SH-SY5Y (cell line): ENCODE data around the gene TANC1.

ENCODE experiments used
- GATA2 ChIP-seq: IDR thresholded peaks from 2 replicates; pipeline ENCODE4 v1.6.1; 2011; ENCODE audit warnings: mild to moderate bottlenecking, low read depth, low read length
- GATA3 ChIP-seq: IDR thresholded peaks from 2 replicates; pipeline ENCODE4 v1.6.1; 2011; ENCODE audit warnings: low read depth, mild to moderate bottlenecking, low read length, moderate library complexity

TANC1 gene

GRCh38 chr2:159013103-159013502 is 44.7 kb downstream of the TANC1 start:
- TF ChIP-seq GATA2 (no peak), GATA3 (no peak)

GRCh38 chr2:159015174-159015573 is 46.7 kb downstream of the TANC1 start:
- TF ChIP-seq GATA3 (no peak), GATA2 (no peak)

- TF ChIP-seq GATA3 (no peak), GATA2 (no peak)
Measured at GRCh38 chr2:159015823-159016222, 47.4 kb downstream of the TANC1 start.

- no peak for TF ChIP-seq GATA2
- TF ChIP-seq GATA3 = no peak
Measured at GRCh38 chr2:159017837-159018236, 49.4 kb downstream of the TANC1 start.

- no peak for TF ChIP-seq GATA3
- no peak for TF ChIP-seq GATA2
Measured at GRCh38 chr2:159019021-159019420, 50.6 kb downstream of the TANC1 start.

DNA sequence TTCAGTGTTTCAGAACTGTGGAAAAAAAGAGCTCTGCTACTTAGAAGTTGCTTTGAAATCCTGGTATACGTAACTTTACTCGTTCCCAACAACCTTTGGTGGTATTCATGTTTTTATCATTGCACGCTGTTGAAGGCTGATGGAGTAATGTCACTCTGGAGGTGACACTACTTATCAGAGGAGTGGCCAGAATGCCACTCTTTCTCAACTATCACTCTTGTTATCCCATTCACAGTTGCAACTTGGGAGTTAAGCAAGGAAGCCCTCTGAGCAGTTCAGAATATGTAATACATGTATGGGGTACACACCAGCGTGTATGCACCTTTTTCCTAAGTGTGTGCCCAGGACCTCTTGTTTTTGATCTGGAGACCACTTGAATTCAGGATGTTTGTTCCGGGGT is 53.6 kb downstream of the TANC1 start:
- no peak for TF ChIP-seq GATA3
- no peak for TF ChIP-seq GATA2

- TF ChIP-seq GATA3 (no peak), GATA2 (no peak)
Measured at GRCh38 chr2:159026170-159026569, 57.7 kb downstream of the TANC1 start.

GRCh38 chr2:159028776-159029175 is 60.3 kb downstream of the TANC1 start:
- TF ChIP-seq GATA3 = no peak
- no peak for TF ChIP-seq GATA2

DNA sequence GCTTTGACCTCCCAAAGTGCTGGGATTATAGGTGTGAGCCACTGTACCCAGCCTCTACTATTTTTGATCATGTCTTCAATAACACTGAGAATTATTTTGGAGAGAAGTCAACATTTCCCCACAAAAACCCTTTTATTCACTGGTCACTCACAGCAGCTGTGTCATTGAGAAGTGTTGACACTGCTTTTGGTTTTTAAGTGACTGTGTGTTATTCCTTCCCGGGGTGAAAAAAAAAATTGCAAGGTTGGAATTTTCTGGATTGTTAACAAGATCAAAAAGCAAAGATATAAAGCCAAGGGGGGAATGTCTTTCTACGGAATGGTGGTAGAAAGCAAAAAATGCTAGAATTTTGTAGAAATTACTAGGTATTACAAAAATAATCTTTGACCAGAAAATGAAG is 61.5 kb downstream of the TANC1 start:
- TF ChIP-seq GATA3 = no peak
- TF ChIP-seq GATA2 = no peak

GRCh38 chr2:159030674-159031380 is 62.4 kb downstream of the TANC1 start:
- TF ChIP-seq GATA3 = no peak
- no peak for TF ChIP-seq GATA2

GRCh38 chr2:159032146-159032545 is 63.7 kb downstream of the TANC1 start:
- no peak for TF ChIP-seq GATA2

DNA sequence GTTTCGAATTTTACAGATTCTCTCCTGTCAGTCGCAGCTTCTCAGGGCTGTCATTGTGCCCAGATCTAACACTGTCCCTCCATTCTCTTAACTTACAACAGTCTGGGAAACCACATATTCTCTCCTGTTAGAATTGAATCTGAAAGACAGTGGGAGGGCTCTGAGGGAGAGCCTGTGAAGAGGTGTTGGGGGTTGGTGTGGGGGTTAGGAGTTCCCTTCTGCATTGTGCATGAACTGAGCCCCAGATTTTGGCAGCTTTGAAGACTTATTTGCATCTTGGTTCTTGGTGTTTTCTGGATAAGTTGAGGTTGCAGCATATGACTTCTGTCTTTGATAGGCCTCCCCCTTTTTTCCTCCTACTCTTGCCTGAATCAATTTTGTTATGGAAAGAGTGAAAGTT is 64.1 kb downstream of the TANC1 start:
- TF ChIP-seq GATA3 (no peak), GATA2 (no peak)

- TF ChIP-seq GATA3 = no peak
- no peak for TF ChIP-seq GATA2
Measured at GRCh38 chr2:159034713-159035112, 66.3 kb downstream of the TANC1 start.

DNA sequence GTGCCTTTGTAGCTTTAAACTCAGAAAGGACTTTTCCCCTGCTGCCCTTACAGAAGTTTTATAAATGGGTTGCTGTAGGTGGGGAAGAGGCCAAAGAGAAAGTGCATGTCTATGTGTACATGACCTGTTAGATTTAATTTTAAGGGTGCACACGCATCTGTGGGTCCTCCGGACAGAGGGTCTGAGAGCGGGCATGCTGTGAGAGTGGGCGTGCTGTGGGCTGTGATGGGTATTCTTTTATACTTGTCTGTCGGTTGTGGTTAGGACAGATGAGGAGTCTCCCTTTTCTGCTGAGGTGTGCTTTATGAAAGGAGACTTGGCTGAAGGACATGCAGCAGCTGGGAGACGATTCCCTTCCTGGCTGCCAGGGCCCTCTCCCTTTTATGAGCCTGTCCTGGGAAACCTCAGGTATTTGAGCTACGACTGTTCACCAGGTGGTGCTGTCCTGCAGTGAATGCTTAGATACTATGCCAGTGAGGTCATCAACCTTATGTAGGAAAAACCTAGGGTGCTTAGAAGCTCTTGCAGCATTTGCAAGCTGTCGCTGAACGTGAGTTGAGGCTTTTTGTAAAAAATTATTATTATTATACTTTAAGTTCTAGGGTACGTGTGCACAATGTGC is 67.5 kb downstream of the TANC1 start:
- TF ChIP-seq GATA3 (no peak), GATA2 (no peak)

DNA sequence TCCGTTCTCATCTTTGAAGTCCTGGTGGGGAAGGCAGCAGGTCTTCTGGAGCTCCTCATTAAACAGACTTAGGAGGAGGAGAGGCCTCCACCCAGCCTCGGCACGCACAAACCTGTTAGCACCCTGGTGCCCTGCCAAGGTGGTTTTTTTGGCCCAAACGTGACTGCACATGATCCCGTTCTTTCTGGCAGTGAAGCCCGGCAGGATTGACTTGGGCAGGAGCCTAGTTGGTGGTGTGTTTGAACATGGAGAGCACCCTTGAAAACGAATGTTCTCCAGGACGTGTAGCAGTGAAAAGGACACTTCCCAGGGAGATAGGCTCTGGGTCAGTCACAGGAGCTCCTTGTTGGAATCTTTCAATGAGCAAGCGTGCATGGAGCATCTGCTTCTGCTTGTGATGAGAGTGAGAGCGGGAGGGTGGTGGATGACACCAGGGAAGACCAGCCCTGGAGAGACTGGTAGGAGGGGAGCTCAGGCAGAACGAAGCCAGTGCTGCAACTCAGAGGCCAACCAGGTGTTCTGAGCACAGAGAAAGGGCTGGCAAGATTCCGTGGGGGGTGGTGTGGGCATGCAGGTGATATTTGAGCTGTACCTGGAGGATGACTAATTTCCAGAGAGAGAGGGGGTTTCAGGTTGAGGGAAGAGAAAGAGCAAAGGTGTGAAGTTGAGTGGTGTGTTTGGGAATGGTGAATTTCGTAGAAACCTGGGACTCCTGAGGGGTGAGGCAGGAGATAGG is 73.8 kb downstream of the TANC1 start:
- TF ChIP-seq GATA3 (no peak), GATA2 (no peak)
